HG02885 (cell line): ENCODE results near the gene PLCB3.
A peak's percentile ranks its signal among the peaks of the same experiment; 100 is the strongest.

Source experiments
- ATAC-seq: cut with Tn5 transposase; IDR thresholded peaks from one replicate; pipeline ENCODE4 v1.9.1; 2021; ENCODE audit warnings: mild to moderate bottlenecking; ENCODE audit not compliant: unreplicated experiment, poor library complexity

The PLCB3 gene

DNA sequence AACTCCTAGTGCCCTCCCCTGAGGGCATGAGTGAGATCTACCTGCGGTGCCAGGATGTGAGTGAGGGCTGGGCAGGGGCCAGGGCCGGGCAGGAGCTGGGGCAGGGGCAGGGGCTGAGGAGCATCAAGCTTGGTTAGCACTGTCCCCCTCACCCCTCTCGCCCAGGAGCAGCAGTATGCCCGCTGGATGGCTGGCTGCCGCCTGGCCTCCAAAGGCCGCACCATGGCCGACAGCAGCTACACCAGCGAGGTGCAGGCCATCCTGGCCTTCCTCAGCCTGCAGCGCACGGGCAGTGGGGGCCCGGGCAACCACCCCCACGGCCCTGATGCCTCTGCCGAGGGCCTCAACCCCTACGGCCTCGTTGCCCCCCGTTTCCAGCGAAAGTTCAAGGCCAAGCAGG lies 31.1 kb upstream of the PLCB3 start:
- no peak for ATAC-seq

DNA sequence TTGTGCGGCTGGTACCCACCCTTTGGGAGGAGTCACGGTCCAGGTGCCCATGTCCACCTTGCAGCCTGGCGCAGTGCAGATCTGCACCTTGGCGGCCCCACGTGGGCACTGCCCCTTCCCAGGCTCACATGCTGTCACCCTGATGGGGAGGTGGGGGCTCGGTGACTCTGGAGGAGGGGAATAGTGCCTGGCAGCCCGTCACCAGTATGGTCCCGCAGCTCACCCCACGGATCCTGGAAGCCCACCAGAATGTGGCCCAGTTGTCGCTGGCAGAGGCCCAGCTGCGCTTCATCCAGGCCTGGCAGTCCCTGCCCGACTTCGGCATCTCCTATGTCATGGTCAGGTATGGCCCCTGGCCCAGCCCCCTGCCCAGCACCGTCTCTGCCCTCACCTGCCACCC lies 30.5 kb upstream of the PLCB3 start:
- no peak for ATAC-seq

DNA sequence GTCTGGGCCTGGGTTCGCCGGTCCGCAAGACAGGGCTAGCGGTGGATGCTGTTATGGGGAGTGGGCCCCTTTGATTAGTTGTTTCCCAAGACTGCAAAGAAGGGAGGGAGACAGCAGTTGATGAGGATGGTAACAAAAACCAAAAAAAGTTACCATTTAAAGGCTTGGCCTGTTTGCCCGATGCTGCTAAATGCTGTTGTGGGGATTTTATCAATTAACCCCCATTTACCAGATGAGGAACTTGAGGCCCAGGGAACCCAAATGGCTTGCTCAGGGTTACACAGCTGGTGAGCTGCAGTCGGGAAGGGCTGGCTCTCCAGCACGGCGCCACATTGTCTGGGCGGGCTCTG lies 28.7 kb upstream of the PLCB3 start:
- no peak for ATAC-seq

DNA sequence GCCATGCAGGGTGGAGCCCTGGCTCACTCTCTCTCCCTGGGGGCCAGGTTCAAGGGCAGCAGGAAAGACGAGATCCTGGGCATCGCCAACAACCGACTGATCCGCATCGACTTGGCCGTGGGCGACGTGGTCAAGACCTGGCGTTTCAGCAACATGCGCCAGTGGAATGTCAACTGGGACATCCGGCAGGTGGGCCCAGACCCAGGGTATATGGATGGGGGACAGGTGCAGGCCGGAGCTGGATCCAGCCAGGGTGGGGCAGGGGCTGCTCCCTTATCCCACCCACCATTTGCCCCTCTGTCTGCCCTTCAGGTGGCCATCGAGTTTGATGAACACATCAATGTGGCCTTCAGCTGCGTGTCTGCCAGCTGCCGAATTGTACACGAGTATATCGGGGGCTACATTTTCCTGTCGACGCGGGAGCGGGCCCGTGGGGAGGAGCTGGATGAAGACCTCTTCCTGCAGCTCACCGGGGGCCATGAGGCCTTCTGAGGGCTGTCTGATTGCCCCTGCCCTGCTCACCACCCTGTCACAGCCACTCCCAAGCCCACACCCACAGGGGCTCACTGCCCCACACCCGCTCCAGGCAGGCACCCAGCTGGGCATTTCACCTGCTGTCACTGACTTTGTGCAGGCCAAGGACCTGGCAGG lies 28.2 kb upstream of the PLCB3 start:
- ATAC-seq = no peak

DNA sequence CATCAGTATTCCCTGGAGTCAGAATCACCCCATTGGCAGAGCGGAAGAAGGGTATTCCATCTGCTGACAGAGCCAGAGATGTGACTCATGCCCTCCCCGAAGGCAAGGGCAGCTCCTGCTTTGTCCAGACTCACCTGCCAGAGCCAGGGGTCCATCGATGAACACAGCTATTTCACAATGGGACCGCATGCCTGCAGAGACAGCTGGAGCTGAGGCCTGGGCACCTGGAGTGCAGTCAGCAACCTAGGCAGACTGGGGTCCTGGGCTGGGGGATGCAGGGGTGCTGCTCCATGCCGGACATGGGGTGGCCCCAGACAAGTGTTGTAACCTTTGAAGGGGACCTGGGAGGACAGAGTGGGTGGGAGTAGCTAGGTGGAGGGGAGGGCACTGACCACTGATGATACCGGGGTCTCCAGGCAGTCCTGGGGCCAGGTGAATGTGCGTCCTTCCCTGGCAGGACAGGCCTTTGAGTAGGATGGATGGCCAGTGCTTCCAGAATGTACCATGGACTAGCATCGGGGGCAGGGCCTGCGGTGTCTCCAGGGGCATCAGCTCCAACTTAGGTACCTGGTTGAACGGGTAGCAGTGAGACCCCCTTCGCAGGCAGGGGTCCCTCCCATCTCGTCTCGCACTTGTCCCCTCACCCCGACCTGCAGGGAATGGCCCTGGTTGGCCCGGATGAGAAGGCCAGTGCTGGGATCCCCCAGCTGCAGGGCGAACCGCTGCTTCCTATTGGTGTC lies 27.0 kb upstream of the PLCB3 start:
- ATAC-seq = no peak

DNA sequence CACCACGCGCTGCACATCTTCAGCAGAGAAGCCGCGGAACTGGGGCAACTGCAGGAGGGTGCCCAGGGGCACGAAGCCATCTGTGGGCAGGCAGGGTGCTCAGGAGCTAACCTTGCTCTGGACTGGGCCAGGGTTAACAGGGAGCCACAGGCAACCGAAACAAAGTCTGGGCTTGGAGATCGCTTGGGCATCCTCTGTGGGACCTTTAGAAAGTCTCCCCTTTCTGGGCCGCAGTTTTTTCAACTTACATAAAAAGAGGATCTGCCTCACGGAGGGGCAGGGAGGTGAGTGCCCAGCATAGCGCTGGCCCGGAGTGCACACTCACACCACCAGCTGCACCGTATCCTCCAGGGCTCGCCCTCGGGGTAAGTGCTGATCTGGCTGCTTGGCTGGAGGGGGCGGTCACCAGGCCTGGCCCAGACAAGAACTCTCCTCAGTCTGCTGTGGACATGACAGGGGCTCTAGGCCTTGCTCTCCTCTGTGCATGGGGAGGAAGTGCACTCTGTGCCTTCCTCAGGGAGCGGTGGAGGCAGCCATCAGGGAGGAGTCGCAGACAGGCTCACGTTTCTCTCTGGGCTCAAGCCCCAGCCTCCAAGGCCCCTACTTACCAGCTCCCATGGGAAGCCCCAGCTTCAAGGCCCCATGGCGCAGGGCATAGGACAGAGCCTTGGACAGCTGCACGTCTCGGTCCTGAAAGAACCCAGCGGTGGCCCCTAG lies 26.3 kb upstream of the PLCB3 start:
- ATAC-seq = no peak

DNA sequence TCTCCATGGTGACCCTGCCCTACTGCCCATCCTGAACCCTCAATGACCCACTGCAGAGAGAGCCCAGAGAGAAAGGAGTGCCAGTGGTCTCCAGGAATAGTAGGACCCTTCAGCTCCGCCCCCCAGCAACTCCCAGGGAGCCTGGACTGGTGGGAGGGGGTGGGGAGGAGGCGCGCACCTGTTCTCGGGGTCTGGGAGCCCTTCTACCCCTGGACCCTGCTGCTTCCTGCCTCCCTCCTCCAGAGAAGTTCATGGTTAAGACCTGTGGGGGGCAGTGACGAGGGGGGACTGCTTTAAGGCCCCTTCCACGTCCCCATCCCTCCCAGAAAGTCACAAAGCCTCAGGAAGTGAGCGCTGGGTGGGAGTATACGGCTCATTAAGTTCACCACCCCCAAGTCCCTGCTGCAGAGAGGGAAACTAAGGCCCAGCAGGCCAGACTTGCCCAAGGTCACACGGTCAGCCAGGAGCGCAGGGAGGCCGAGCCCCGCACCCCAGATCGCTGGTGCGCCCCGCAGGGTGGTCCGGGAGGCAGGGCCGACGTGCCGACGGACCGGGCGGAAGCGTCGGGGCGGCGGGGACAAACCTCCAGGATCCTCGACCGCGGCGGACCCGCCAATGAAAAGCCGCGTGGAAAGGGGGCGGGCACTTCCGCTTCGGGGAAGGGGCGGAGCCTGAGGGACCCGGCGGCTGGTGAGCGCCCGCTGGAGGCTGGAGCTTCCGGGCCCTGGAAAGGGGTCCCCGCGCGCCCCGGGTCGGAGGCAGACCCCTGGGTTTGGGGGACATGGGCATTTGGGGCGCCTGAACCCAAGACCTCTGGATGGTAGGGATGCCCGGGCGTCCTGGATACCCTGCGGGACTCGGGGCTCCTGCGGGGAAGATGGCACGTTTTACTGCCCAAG lies 25.5 kb upstream of the PLCB3 start, which contains the start of the genes NUDT22 and TRPT1:
TSS of gene NUDT22 (plus strand) at position 667 of the 899 bp plus-strand sequence. CDS start 379 bp downstream, outside the sequence.
TSS of gene TRPT1 (minus strand) at position 579 of the 899 bp plus-strand sequence. CDS start at position 253, 326 bp downstream.
- ATAC-seq = peak; percentile 52

DNA sequence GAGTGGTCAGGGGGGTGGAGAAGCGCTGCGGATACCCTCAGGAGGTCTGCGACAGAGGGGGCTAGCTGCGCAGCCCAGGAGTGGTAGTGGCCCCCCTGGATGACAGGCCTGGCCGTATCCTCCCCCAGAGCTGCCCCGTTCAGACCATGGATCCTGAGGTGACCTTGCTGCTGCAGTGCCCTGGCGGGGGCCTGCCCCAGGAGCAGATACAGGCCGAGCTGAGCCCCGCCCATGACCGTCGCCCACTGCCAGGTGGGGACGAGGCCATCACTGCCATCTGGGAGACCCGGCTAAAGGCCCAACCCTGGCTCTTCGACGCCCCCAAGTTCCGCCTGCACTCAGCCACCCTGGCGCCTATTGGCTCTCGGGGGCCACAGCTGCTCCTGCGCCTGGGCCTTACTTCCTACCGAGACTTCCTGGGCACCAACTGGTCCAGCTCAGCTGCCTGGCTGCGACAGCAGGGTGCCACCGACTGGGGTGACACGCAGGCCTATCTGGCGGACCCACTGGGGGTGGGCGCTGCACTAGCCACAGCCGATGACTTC lies 24.8 kb upstream of the PLCB3 start:
- ATAC-seq = peak; percentile 30

DNA sequence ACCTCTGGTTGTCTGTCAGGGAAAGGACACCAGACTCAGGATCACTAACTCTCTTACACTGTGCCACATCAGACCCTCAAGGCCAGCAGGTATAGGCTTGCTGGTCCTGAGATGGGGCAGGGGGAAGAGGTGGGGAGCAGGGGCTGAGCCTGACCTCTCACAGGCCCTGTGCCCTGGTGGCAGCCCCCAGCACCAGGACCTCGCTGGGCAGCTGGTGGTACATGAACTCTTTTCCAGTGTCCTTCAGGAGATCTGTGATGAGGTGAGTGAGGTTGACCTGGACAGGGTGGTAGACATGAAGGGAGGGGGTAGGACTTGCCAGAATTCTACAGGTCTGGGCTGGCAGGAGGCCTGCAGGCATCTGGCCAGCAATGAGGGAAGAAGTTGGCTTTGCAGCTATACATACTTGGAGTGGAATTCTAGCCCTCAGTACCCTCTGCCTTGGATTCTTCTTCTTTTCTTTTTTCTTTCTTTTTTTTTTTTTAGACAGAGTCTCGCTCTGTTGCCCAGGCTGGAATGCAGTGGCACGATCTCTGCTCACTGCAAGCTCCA lies 23.8 kb upstream of the PLCB3 start:
- ATAC-seq = no peak

DNA sequence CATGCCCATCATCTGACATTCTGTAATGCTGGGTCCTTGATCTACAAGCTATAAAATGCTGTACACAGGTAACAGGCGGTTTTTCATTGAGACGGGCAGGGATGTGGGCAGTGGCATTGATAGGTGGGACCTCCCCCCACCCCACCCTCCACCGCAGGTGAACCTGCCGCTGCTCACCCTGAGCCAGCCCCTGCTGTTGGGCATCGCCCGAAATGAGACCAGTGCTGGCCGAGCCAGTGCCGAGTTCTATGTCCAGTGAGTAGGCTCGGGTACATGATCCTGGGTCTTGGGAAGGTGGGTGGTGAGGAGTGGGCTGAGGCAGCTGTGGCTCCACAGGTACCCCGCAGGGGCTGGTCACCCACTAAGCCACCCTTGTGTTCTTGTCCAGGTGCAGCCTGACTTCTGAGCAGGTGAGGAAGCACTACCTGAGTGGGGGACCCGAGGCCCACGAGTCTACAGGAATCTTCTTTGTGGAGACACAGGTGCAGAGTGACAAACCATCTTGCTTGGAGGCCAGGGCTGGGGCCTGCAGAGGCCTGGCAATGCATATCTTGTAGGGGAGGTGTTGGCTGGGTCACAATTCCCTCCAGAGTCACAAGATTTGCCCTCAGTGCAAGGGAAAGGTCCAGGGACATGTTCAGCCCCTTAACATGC lies 22.1 kb upstream of the PLCB3 start:
- no peak for ATAC-seq

DNA sequence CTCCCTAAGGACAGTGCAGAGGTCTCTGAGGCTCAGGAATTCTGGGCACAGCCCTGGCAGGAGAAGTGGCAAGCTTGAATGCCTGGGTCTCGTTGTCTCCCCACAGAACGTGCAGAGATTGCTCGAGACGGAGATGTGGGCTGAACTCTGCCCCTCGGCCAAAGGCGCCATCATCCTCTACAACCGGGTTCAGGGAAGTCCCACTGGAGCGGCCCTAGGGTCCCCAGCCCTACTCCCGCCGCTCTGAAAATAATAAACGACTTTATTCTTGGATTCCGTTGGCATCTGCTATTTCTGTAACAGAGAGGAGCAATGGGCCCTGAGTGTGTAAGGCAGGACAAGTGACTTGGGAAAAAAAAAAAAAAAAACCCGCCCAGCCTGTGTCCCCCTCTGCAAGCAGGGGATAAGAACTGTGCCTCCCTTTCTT lies 21.6 kb upstream of the PLCB3 start:
- ATAC-seq = no peak

DNA sequence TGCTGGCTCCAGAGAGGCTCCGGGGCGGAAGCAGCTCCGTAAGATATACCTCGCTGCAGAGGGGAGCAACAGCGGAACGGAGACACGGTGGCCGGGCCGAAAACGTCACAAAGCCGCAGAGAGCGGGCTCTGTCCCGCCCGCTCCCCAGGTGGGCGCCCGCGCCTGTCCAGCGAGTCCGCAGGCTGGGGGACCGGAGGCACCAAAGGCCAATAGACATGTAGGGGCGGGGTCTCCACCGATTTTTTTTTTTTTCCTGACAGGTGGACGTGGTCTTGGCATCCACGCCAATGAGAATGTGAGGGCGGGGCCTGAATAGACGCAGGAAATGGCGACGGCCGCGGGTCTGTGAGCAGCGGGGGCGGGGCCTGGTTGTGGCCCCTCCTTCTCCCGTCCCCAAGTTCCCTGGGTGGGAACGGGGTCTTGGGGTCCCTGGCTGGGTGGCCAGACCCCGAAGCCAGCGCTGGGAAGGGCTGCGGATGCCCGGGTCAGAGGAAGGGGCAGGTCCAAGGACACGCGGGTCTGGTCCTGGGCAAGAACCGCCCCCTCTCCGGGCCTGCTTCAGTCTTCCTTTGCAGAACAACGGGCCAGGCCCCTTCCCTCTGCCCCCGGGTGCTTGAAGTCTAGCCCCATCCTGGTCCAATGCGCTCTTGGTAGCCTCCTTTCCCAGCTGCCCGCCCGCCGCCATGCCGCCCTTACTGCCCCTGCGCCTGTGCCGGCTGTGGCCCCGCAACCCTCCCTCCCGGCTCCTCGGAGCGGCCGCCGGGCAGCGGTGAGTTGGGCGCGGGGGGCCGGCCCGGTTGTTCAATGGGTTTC lies 21.0 kb upstream of the PLCB3 start, which contains the start of gene DNAJC4:
TSS of gene DNAJC4 (plus strand) at position 378 of the 814 bp plus-strand sequence. CDS start at position 685, 307 bp downstream.
- peak; percentile 57 for ATAC-seq

DNA sequence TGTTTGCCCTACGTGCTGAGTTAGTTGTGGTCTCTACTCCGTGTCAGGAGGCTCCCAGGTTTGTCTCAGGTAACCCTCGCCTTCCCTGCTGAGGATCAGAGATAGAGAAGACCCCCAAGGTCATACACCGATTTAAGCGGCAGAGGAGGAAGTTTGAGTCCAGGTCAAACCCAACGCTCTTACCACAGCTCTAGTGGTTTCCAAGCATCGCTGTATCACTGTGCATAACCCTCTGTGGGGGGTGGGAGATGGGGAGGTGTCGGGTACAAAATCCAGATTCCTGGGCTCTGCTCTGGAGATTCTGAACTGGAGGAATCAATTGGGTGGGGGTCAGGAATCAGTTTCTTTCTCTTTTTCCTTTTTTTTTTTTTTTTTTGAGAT lies 20.4 kb upstream of the PLCB3 start:
- ATAC-seq = no peak

DNA sequence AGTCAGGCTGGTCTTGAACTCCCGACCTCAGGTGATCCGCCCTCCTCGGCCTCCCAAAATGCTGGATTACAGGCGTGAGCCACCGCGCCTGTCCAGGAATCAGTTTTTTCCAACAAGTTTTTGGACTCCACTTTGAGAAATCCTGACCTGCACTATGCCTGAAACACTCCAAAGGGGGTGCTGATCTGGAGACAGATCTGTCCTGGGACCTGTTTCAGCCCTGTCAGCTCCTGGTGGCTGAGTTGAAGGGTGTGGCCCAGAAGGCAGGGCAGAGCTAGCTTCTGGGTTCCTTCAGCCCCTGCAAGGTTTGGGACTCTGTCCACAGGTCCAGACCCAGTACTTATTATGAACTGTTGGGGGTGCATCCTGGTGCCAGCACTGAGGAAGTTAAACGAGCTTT lies 19.8 kb upstream of the PLCB3 start:
- ATAC-seq = no peak

DNA sequence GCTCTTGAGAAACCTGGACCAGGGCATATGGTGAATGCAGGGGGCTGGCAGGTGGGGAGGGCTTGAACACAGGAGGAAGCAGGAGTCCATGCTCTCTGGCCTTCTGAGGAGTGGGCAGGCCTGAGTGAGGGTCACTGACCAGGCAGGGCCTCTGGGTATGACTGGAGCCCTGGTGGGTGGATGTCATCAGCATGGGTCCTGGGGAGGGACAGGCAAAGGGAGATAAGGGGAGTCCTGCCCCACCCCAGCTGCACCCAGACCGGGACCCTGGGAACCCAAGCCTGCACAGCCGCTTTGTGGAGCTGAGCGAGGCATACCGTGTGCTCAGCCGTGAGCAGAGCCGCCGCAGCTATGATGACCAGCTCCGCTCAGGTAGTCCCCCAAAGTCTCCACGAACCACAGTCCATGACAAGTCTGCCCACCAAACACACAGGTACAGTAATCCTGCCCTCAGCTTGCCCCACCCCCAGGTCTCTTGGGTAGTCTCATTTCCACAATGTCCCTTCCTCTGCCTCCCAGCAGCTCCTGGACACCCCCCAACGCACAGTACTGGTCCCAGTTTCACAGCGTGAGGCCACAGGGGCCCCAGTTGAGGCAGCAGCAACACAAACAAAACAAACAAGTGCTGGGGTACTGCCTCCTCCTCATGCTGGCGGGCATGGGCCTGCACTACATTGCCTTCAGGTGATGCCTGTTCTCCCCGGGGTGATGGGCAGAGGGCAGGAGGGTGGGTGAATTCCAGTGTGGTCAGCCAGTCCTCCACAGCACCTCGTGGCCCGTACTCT lies 19.0 kb upstream of the PLCB3 start:
- no peak for ATAC-seq

DNA sequence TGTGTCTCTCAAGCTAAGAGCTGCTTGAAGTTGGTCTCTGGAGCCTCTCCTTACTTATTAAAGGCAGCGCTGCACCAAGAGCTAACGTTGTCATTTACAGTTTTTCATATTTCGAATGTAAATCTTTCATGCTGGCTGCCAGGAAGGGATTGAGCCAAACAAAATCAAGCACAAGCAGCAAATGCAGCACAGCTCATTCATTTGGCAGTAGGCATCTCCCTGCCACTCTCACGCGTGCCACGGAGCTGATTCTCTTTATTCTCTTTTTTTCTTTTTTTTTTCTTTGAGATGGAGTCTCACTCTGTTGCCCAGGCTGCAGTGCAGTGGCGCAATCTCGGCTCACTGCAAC lies 18.4 kb upstream of the PLCB3 start:
- no peak for ATAC-seq

DNA sequence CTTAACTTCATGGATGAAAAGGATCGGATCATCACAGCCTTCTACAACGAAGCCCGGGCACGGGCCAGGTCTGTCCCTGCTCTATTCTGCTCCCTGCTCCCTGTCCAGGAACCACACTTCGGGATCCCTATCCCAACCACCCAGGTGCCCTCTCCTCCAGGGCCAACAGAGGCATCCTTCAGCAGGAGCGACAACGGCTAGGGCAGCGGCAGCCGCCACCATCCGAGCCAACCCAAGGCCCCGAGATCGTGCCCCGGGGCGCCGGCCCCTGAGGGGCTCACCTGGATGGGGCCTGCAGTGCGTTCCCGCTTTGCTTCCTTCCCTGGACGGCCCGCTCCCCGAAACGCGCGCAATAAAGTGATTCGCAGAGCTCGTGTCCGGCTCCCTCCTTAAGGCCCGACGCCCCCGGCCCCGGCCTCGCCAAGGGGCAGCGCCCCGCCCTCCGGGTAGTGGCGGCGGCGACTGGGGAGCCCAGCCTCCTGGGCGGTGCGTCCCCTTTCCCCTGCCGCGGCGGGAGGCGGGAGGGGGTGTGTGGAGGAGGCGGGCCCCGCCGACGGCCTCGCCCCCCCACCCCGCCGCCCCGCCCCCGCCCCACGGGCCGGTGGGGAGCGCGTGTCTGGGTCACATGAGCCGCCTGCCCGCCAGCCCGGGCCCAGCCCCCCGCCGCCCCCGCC lies 17.3 kb upstream of the PLCB3 start, which contains the start of gene VEGFB:
TSS of gene VEGFB (plus strand) at position 672 of the 674 bp plus-strand sequence. CDS start 250 bp downstream, outside the sequence.
- ATAC-seq = peak; percentile 48
